Measurements from ENCODE around the gene PRKN.

The PRKN gene

DNA sequence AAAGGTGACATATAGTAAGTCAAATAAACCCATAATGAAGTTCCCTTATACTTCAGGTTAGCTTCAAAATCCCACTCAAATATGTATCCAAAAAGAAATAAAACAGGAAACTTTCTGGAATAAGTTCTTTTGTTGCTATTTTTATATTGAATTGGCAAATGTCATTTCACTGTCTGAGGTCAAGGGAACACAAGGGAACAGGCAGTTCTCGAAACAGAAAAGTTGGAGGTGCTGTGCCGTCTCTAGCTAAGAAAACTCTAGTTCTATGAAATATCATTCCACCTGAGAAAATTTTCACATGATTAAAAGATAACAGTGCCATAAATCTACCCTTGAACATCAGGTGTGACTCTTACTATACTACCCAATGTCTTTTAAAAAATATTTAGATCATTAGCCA, 358.5 kb downstream of the PRKN start:
- no peak for DNase-seq

DNA sequence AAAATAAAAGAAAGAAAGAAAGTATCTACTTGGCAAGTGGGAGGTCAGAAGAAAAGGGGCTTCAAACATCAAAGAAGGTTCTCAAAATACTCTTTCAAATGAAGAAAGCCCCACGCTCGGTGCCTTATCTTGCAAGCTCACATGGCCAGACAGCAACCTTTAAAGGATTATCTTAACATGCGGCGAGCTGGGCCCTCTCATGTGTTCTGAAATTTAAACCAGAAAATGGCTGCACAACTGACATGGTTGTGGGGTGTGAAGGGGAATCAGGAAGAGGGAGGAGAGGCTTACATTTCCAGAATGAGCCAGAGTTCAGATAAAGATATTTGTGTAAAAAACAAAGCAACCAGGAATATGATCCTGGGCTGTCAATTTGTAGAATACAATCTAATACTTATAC, 363.1 kb downstream of the PRKN start:
- DNase-seq: no peak

DNA sequence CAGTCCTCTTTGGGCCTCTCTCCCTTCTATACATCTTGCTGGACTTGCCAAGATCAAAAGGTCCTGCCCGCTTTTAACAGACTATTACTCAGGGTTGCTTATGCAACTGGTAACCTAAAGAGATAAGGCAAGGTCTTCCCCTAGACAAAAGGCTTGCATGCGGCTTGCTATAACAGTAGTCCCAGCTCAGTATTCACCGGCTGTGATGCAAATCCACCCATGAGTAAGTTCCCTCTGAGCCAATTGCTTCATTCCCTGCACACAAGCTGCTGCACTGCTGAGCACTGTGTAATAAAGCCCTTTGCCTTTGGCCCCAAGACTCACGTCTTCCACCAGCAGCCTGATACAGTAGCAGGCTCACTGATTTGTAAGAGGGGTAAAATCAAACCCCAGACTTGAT, 363.8 kb downstream of the PRKN start:
- no peak for DNase-seq

- no peak for DNase-seq
Measured at GRCh38 chr6:162360901-162361567, 366.5 kb downstream of the PRKN start.

DNA sequence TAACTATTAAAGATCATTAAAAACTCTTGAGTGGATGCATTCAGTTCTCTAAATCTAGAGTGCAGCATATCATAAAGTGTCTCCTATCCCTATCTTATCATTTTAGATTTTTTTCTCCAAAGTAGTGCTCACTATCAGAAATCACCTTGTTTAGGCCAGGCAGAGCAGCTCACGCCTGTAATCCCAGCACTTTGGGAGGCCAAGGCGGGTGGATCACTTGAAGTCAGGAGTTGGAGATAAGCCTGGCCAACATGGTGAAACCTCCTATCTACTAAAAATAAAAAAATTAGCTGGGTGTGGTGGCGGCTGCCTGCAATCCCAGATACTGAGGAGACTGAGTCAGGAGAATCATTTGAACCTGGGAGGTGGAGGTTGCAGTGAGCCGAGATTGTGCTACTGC, 368.9 kb downstream of the PRKN start:
- no peak for DNase-seq

GRCh38 chr6:162345051-162345511, 382.5 kb downstream of the PRKN start:
- no peak for DNase-seq

DNA sequence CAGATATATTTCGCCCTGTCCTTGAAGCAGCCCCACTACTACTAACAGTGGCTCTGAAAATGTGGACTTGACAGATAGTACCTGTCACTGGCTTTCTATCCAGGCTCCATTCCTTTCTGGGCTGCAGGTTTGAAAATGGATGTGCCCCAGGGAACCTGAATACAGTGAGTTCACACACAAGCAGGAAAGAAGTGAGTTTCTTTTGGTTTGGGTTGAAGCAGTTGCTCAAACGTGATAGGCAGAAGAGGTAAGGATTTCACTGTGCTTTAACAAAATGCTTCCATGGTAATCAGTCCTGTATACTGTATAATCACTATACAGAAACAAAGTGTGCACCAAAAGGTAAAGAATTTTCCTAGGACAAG, 382.9 kb downstream of the PRKN start:
- no peak for DNase-seq

- DNase-seq: no peak
Measured at GRCh38 chr6:162343936-162344645, 383.5 kb downstream of the PRKN start.

- DNase-seq: no peak
Measured at GRCh38 chr6:162343198-162343935, 384.2 kb downstream of the PRKN start.

GRCh38 chr6:162337412-162337811, 390.2 kb downstream of the PRKN start:
- no peak for DNase-seq

DNA sequence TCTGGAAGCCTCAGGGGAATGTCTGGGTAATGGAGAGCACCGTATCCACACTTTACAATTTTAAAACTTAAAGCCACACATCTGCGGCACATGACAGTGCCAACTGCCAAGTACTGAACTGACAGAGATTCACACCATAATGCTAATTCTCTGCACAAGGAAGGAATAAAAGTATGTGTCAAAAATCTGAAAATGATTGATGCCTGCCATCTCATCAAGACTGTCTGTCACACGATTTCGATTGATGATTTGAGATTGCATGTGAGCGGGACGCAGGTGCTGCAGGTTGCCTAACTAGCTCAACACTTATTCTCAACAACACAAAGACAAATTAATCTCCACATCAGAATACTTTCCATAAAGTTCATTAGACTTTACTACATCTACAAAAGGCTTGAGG, 391.2 kb downstream of the PRKN start:
- DNase-seq: no peak

GRCh38 chr6:162332365-162332764, 395.2 kb downstream of the PRKN start:
- DNase-seq: no peak

DNA sequence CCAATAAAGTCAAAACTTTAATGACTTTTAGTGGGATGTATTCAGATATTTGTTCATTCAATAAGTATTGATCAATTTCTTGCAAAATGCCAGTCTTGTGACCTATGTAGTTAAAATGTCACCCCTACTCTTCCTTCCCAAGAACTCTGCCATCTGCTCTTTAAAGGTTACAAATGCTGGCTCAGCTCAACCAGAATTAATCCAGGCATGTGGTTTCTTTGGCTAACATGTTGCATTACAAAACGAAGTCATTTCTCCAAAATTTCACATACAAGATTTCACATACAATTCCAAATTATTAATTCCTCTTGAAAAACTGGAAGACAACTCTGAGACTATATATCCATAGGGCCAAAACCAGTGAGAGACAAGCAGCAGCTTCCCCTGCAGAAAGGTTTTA, 395.7 kb downstream of the PRKN start:
- DNase-seq: no peak

- DNase-seq: no peak
Measured at GRCh38 chr6:162325826-162326225, 401.7 kb downstream of the PRKN start.

DNA sequence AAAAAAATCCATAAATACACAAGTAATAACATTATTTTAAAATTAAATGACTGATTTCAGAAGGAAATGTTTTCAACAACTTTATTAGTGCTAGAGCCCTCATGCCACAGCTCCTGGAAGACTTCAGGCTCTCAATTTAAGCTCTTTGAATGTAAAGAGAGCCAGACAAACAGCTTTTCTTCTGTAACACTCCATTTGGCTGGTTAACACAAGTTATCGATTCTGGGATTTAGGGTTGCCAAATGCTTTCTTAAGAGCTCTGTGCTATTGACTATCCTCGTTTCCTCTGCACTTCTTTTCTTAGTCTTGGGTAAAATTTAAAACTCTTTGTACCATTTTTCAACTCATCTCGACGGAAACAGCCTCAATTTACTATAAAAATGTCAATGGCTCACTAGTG, 402.5 kb downstream of the PRKN start:
- no peak for DNase-seq

DNA sequence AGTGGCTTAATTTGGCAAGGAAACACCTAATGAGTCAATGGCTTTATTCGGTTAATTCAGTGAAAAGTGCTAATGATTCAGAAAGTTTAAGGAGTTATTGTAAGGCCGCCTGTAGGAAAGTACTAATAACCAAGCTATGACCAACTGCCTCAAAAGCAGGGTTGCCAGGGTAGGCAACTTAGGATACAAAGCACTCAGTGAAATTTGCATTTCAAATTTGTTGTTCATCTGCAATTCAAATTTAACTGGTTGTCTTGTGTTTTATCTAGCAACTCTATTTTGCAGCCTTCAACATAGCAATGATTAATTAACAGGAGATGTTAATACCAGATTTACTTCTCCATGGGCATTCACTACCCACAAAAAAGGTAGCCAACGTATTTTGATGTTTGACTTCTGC, 412.3 kb downstream of the PRKN start:
- DNase-seq: no peak

GRCh38 chr6:162313922-162314660, 413.5 kb downstream of the PRKN start:
- no peak for DNase-seq

GRCh38 chr6:162307865-162308264, 419.7 kb downstream of the PRKN start:
- DNase-seq: no peak

DNA sequence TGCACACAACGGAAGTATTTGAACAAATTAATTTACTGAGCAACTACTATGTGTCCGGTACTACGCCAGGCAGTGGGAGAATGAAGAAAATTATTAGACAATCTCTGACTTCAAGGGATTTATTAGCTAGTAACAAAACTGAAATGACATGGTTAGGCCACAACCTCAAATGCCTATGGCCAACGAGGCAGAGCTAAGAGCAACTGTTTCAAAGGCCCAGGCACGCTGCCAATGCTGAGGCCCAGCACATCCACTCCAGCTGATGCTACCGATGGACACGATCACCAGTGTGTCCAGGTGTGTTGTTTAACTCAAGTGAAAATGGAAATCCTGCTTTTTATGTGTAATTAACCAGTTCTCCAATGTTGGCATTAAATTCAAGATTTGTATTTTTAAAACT, 420.9 kb downstream of the PRKN start:
- DNase-seq: no peak

GRCh38 chr6:162301128-162301527, 426.4 kb downstream of the PRKN start:
- DNase-seq: no peak

- no peak for DNase-seq
Measured at GRCh38 chr6:162294029-162294428, 433.5 kb downstream of the PRKN start.

- DNase-seq: no peak
Measured at GRCh38 chr6:162292915-162293314, 434.7 kb downstream of the PRKN start.

- no peak for DNase-seq
Measured at GRCh38 chr6:162290846-162291465, 436.6 kb downstream of the PRKN start.
